CD4-positive, alpha-beta T cell (primary cell): ENCODE measurements around the gene THAP2. TPM values are rescaled to one million over a fixed set of nuclear protein-coding genes. Genes with fewer than 3 reads are reported as not detected.
A peak's percentile ranks its signal among the peaks of the same experiment; 100 is the strongest.

Experiments
- ATAC-seq: fragments of 200-7000 bp; cut with Tn5 transposase; one replicate; pipeline ENCODE4 v1.10.0; 2022; ENCODE audit warnings: mild to moderate bottlenecking; ENCODE audit not compliant: poor library complexity
- CTCF ChIA-PET: fragments of 350-600 bp; sonication (Branson Sonifier 250); formaldehyde crosslinking; loops from one replicate; lab custom pipeline; 2021; ENCODE audit warnings: antibody characterized with exemption, inconsistent platforms; lab: Charles Lee
- POLR2A ChIA-PET: fragments of 350-600 bp; sonication (Branson Sonifier 250); formaldehyde crosslinking; loops from one replicate; lab custom pipeline; 2021; ENCODE audit warnings: antibody characterized with exemption, inconsistent platforms; lab: Charles Lee
- DNase-seq, 14 experiments: peaks; one replicate each; pipeline ENCODE4 v3.0.0-alpha.2; 2013 to 2020; ENCODE audit warnings: mixed read lengths in 2 of 14
- H3K27ac ChIP-seq, 2 donors: one replicate each; pipeline versions ENCODE4 v1.5.1 to v1.7.0; 2013; ENCODE audit warnings: low read length in 2 of 2, low read depth in 1 of 2, mild to moderate bottlenecking in 1 of 2
- H3K27me3 ChIP-seq, 2 experiments: 1 replicate in 1 of 2; 2 replicates in 1 of 2; pipeline versions ENCODE4 v1.6.1 to v1.7.0; 2013; ENCODE audit warnings: low read length in 2 of 2, control low read depth in 1 of 2, mild to moderate bottlenecking in 1 of 2, moderate library complexity in 1 of 2; ENCODE audit not compliant: insufficient read depth in 2 of 2, control insufficient read depth in 1 of 2
- H3K36me3 ChIP-seq: one replicate; pipeline ENCODE4 v1.6.1; 2013; ENCODE audit warnings: low read length, control low read depth; ENCODE audit not compliant: insufficient read depth
- H3K4me1 ChIP-seq: one replicate; pipeline ENCODE4 v1.6.1; 2013; ENCODE audit warnings: low read length, control low read depth; ENCODE audit not compliant: insufficient read depth
- H3K4me3 ChIP-seq: one replicate; pipeline ENCODE4 v1.5.1; 2013; ENCODE audit warnings: mild to moderate bottlenecking, low read length, moderate library complexity
- H3K9me3 ChIP-seq, 2 experiments: 1 replicate in 1 of 2; 2 replicates in 1 of 2; pipeline versions ENCODE4 v1.6.1 to v1.7.0; 2013; ENCODE audit warnings: low read length in 2 of 2, mild to moderate bottlenecking in 2 of 2, control low read depth in 1 of 2, moderate library complexity in 1 of 2; ENCODE audit not compliant: control insufficient read depth in 1 of 2, insufficient read depth in 1 of 2
- H3K27ac Mint-ChIP-seq: one replicate; pipeline ENCODE4 v1.8.0; 2020; ENCODE audit warnings: mixed read lengths
- H3K27me3 Mint-ChIP-seq: one replicate; pipeline ENCODE4 v1.8.0; 2021; ENCODE audit warnings: mixed read lengths
- H3K36me3 Mint-ChIP-seq: one replicate; pipeline ENCODE4 v1.8.0; 2021; ENCODE audit warnings: low read depth, mixed read lengths
- H3K4me1 Mint-ChIP-seq: one replicate; pipeline ENCODE4 v1.8.0; 2021; ENCODE audit warnings: low read depth, mixed read lengths
- H3K4me3 Mint-ChIP-seq: one replicate; pipeline ENCODE4 v1.8.0; 2020; ENCODE audit warnings: mild to moderate bottlenecking, mixed read lengths
- H3K9me3 Mint-ChIP-seq: one replicate; pipeline ENCODE4 v1.8.0; 2020; ENCODE audit warnings: mixed read lengths
- intact Hi-C, 2 experiments: fragments of 100-400 bp; cut with DNase I in 1 of 2; cut with micrococcal nuclease in 1 of 2; formaldehyde crosslinking; loops; one replicate each; pipeline versions ENCODE4 v1.15.1 to v1.9.0; 2023 to 2025; cut with DNase I, micrococcal nuclease
- total RNA-seq, 174 experiments: library from RNA in 2 of 174; stranded (reverse) in 2 of 174; gene quantifications; one replicate each; pipeline ENCODE4 v1.2.3 and lab custom pipeline; 2021 to 2026
- TF ChIP-seq, protein P1 (sequence below): fragments of 200-600 bp; IDR thresholded peaks from one replicate; pipeline ENCODE4 v1.8.0; 2022; ENCODE audit warnings: antibody characterized with exemption, mild to moderate bottlenecking

Gene THAP2
- total RNA-seq, 2 experiments from 2014 or later, result 12.1 to 12.6 TPM

DNA sequence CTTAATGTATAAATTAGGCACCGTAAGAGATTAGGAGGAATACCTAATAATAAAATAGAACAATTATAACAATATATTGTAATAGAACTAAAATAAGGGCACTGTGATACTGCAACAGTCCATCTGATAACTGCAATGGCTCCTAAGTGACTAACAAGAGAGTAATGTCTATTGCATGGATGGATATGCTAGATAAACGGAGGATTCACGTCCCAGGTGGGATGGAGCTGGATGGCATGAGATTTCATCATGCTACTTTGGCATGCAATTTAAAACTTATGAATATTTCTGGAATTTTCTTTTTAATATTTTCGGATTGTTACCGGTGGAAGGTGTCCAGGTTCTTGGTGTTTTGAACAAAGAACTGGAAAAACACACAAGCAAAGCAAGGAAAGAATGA is 19.5 kb downstream of the THAP2 start:
- ATAC-seq (no peak), DNase-seq (no peak)
- Histone ChIP-seq H3K36me3 (no peaks in the 10 kb centered on the region), H3K4me1 (peaks cover 20% of the 10 kb centered on the region), H3K27me3 (no peaks in the 10 kb centered on the region), H3K9me3 (no peaks in the 10 kb centered on the region), H3K4me3 (no peak overlapping the region), H3K27ac (no peak overlapping the region)
- Mint-ChIP-seq H3K4me1 (peaks cover 39% of the 10 kb centered on the region), H3K36me3 (peaks cover 4% of the 10 kb centered on the region), H3K9me3 (no peaks in the 10 kb centered on the region), H3K27me3 (no peaks in the 10 kb centered on the region), H3K27ac (peak overlapping the region; percentile 87), H3K4me3 (peak overlapping the region; percentile 81)
- ChIA-PET CTCF (interaction anchor here (1.1 to 4.2 kb wide), 3 partner anchors 15 to 63 kb away, joined by 6 to 52 read pairs (median 6); partner anchors contain the start of genes THAP2 and ZFC3H1), POLR2A (interaction anchor here (0.6 to 6.2 kb wide), 4 partner anchors 17 to 155 kb away, joined by 6 to 312 read pairs (median 42); partner anchors contain the start of genes RAB21, TBC1D15, THAP2 and ZFC3H1)
- intact Hi-C loops, result loop anchor here in 1 of 2 experiments (1.0 kb wide), 1 partner anchor 17 kb away; no protein-coding TSS in a partner anchor
- TF ChIP-seq, protein P1, sequence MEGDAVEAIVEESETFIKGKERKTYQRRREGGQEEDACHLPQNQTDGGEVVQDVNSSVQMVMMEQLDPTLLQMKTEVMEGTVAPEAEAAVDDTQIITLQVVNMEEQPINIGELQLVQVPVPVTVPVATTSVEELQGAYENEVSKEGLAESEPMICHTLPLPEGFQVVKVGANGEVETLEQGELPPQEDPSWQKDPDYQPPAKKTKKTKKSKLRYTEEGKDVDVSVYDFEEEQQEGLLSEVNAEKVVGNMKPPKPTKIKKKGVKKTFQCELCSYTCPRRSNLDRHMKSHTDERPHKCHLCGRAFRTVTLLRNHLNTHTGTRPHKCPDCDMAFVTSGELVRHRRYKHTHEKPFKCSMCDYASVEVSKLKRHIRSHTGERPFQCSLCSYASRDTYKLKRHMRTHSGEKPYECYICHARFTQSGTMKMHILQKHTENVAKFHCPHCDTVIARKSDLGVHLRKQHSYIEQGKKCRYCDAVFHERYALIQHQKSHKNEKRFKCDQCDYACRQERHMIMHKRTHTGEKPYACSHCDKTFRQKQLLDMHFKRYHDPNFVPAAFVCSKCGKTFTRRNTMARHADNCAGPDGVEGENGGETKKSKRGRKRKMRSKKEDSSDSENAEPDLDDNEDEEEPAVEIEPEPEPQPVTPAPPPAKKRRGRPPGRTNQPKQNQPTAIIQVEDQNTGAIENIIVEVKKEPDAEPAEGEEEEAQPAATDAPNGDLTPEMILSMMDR, result no peak

DNA sequence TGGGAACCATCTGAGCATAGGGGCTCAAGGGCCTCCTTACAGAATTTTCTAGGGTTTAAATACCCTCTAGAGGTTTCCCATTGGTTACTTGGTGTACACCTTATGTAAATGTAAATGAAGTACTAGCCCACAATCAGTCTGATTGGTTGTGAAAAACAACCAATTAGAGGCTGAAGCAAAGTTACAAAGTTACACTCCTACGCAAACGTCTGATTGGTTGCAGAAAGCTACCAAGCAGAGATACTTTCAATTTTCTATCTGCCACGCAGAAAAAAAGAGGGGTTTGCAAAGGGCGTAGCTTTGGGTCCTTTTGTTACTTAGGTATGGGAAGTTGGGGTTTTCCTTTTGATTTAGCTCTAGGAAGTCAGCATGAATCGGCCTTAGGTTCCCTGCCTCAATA is 20.0 kb downstream of the THAP2 start:
- Mint-ChIP-seq H3K36me3 (peaks cover 4% of the 10 kb centered on the region), H3K9me3 (no peaks in the 10 kb centered on the region), H3K4me1 (peaks cover 43% of the 10 kb centered on the region), H3K27me3 (no peaks in the 10 kb centered on the region), H3K4me3 (peak overlapping the region; percentile 81), H3K27ac (peak overlapping the region; percentile 87)
- Histone ChIP-seq H3K4me1 (peaks cover 20% of the 10 kb centered on the region), H3K9me3 (no peaks in the 10 kb centered on the region), H3K4me3 (peak overlapping the region; percentile 0), H3K27me3 (no peaks in the 10 kb centered on the region), H3K36me3 (no peaks in the 10 kb centered on the region), H3K27ac (no peak overlapping the region)
- ChIA-PET CTCF (interaction anchor here (1.1 to 4.2 kb wide), 5 partner anchors 9 to 63 kb away, joined by 4 to 52 read pairs (median 6); partner anchors contain the start of genes THAP2 and ZFC3H1), POLR2A (interaction anchor here (0.6 to 6.2 kb wide), 5 partner anchors 18 to 155 kb away, joined by 6 to 312 read pairs (median 37); partner anchors contain the start of genes RAB21, TBC1D15, THAP2 and ZFC3H1)
- ATAC-seq, result peak; percentile 35
- intact Hi-C loops, result loop anchor here in 1 of 2 experiments (1.0 kb wide), 1 partner anchor 18 kb away; no protein-coding TSS in a partner anchor
- TF ChIP-seq, protein P1, result no peak
- DNase-seq, result peak in 4 of 14 experiments; percentile 14 to 70 (median 62)

DNA sequence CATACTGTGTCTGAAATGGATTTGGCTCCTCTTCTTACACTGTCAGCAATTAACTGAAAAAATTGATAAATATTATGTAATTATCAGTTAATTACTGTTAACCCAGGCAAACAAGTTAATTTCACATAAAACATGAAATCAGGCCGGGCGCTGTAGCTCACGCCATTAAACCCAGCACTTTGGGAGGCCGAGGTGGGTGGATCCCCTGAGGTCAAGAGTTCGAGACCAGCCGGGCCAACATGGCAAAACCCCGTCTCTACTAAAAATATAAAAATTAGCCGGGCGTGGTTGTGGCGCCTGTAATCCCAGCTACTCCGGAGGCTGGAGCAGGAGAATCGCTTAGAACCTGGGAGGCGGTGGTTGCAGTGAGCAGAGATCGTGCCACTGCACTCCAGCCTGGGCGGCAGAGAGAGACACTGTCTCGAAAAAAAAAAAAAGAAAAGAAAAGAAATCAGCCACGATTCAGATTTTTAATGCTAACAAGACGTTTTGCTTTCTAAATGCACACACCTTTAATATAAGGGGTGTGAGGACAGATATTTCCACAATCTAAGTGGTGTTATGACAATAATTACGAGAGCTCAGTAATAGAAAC is 21.3 kb downstream of the THAP2 start:
- H3K27me3 Mint-ChIP-seq, result no peaks in the 10 kb centered on the region
- H3K36me3 Mint-ChIP-seq, result peaks cover 4% of the 10 kb centered on the region
- TF ChIP-seq, protein P1, result no peak
- intact Hi-C loops, result loop anchor here in 1 of 2 experiments (5.0 kb wide), 1 partner anchor 67 kb away; the partner anchor contains the start of gene RAB21
- POLR2A ChIA-PET, result interaction anchor here (0.9 to 6.2 kb wide), 16 partner anchors 8 to 191 kb away, joined by 3 to 312 read pairs (median 5); partner anchors contain the start of genes RAB21, TBC1D15, THAP2 and ZFC3H1
- peak overlapping the region; percentile 47 to 78 for H3K27ac ChIP-seq
- peak overlapping the region; percentile 87 for H3K27ac Mint-ChIP-seq
- ATAC-seq, result no peak
- H3K9me3 Mint-ChIP-seq, result no peaks in the 10 kb centered on the region
- peaks cover 20% of the 10 kb centered on the region for H3K4me1 ChIP-seq
- H3K4me1 Mint-ChIP-seq, result peaks cover 47% of the 10 kb centered on the region
- H3K36me3 ChIP-seq, result no peaks in the 10 kb centered on the region
- peak overlapping the region; percentile 92 for H3K4me3 Mint-ChIP-seq
- DNase-seq, result no peak
- H3K27me3 ChIP-seq, result no peaks in the 10 kb centered on the region
- CTCF ChIA-PET, result interaction anchor here (1.4 to 4.2 kb wide), 6 partner anchors 8 to 62 kb away, joined by 4 to 52 read pairs (median 7); partner anchors contain the start of genes THAP2 and ZFC3H1
- peak overlapping the region; percentile 77 for H3K4me3 ChIP-seq
- H3K9me3 ChIP-seq, result no peaks in the 10 kb centered on the region
